Trophoblast cell (in vitro differentiated cells and primary cell): ENCODE data around the gene EFHC1.

ENCODE experiments used
- DNase-seq, 2 donors: peaks; one replicate each; pipeline ENCODE4 v3.0.0-alpha.2; 2016
- H2AFZ ChIP-seq: 2 replicates; pipeline ENCODE4 v1.6.1; 2013; ENCODE audit warnings: low read length, moderate library complexity, mild to moderate bottlenecking; ENCODE audit not compliant: insufficient read depth, poor library complexity
- H2AK5ac ChIP-seq: 2 replicates; pipeline ENCODE4 v1.6.1; 2013; ENCODE audit warnings: mild to moderate bottlenecking, low read length
- H2BK120ac ChIP-seq: 2 replicates; pipeline ENCODE4 v1.6.1; 2013; ENCODE audit warnings: low read length, mild to moderate bottlenecking, moderate library complexity; ENCODE audit not compliant: insufficient read depth, poor library complexity
- H2BK12ac ChIP-seq: 2 replicates; pipeline ENCODE4 v1.6.1; 2013; ENCODE audit warnings: mild to moderate bottlenecking, low read length, moderate library complexity
- H2BK5ac ChIP-seq: 2 replicates; pipeline ENCODE4 v1.6.1; 2013; ENCODE audit warnings: low read length, low read depth, moderate library complexity, mild to moderate bottlenecking; ENCODE audit not compliant: poor library complexity
- H3K14ac ChIP-seq: 2 replicates; pipeline ENCODE4 v1.6.1; 2013; ENCODE audit warnings: mild to moderate bottlenecking, low read length
- H3K18ac ChIP-seq: 2 replicates; pipeline ENCODE4 v1.6.1; 2013; ENCODE audit warnings: mild to moderate bottlenecking, low read length
- H3K23ac ChIP-seq: 2 replicates; pipeline ENCODE4 v1.6.1; 2013; ENCODE audit warnings: low read length
- H3K27ac ChIP-seq: 2 replicates; pipeline ENCODE4 v1.5.1; 2013; ENCODE audit warnings: low read depth, mild to moderate bottlenecking, inconsistent platforms, low read length, moderate library complexity
- H3K27me3 ChIP-seq: 2 replicates; pipeline ENCODE4 v1.6.1; 2013; ENCODE audit warnings: inconsistent platforms, mild to moderate bottlenecking, low read length, moderate library complexity; ENCODE audit not compliant: insufficient read depth
- H3K36me3 ChIP-seq, 2 experiments: 1 replicate in 1 of 2; 2 replicates in 1 of 2; pipeline ENCODE4 v1.6.1; 2013; ENCODE audit warnings: low read length in 2 of 2, mild to moderate bottlenecking in 2 of 2, moderate library complexity in 1 of 2; ENCODE audit not compliant: insufficient read depth in 2 of 2, control insufficient read depth in 1 of 2
- H3K4ac ChIP-seq: 2 replicates; pipeline ENCODE4 v1.6.1; 2013; ENCODE audit warnings: low read depth, mild to moderate bottlenecking, low read length, moderate library complexity
- H3K4me1 ChIP-seq, 2 experiments: 1 replicate in 1 of 2; 2 replicates in 1 of 2; pipeline ENCODE4 v1.6.1; 2013; ENCODE audit warnings: low read length in 2 of 2, mild to moderate bottlenecking in 2 of 2, moderate library complexity in 1 of 2; ENCODE audit not compliant: insufficient read depth in 2 of 2, control insufficient read depth in 1 of 2
- H3K4me2 ChIP-seq: 2 replicates; pipeline ENCODE4 v1.6.1; 2013; ENCODE audit warnings: inconsistent platforms, mild to moderate bottlenecking, low read length, moderate library complexity
- H3K4me3 ChIP-seq: 2 replicates; pipeline ENCODE4 v1.5.1; 2013; ENCODE audit warnings: mild to moderate bottlenecking, low read depth, low read length, inconsistent platforms
- H3K79me1 ChIP-seq: one replicate; pipeline ENCODE4 v1.6.1; 2013; ENCODE audit warnings: low read length
- H3K79me2 ChIP-seq: 2 replicates; pipeline ENCODE4 v1.6.1; 2013; ENCODE audit warnings: low read length, mild to moderate bottlenecking; ENCODE audit not compliant: control insufficient read depth, insufficient read depth, poor library complexity
- H3K9ac ChIP-seq: 2 replicates; pipeline ENCODE4 v1.6.1; 2013; ENCODE audit warnings: mild to moderate bottlenecking, low read length
- H3K9me3 ChIP-seq: 2 replicates; pipeline ENCODE4 v1.6.1; 2013; ENCODE audit warnings: low read depth, mild to moderate bottlenecking, control low read depth, inconsistent platforms, low read length; ENCODE audit not compliant: insufficient read depth
- H4K12ac ChIP-seq: 2 replicates; pipeline ENCODE4 v1.6.1; 2013; ENCODE audit warnings: low read depth, mild to moderate bottlenecking, low read length, moderate library complexity
- H4K8ac ChIP-seq: 2 replicates; pipeline ENCODE4 v1.6.1; 2013; ENCODE audit warnings: low read depth, mild to moderate bottlenecking, low read length, moderate library complexity
- H4K91ac ChIP-seq: one replicate; pipeline ENCODE4 v1.6.1; 2013; ENCODE audit warnings: low read depth, mild to moderate bottlenecking, low read length, moderate library complexity
- WGBS: extraction: QIAGEN DNeasy Blood & Tissue Kit; methylation state at CpG from one replicate; pipeline ENCODE4 v1.1.7; 2013; ENCODE audit warnings: missing lambda C conversion rate; ENCODE audit not compliant: insufficient read length, insufficient coverage; ENCODE audit errors: extremely low coverage; 5-methylcytosine and 5-hydroxymethylcytosine counted together

The EFHC1 gene

DNA sequence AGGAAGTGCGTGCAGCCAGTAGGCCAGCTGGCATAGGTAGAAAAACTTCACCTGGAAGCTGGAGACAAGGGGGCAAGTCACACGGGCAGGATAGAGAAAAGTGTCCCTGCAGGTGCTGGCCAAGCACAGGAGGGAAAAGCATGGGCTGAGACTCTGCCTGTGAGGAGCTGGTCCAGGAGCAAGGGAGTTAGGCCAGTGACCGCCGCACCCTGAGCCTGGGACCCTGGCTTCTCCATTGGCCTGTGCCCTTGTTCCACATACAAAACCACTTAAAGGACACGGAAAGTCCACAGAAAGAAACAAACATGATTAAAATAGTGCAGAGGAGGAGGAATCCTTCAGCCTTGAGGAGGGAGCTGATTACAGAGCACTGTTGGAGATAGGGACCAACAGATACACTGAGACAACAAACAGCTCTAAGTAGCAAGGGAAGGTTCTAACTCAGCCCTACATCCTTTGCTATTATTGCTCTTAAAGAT, 88.2 kb downstream of the EFHC1 start:
- Histone ChIP-seq H4K91ac (no peak overlapping the region), H2AFZ (no peak overlapping the region), H3K4me2 (no peak overlapping the region), H3K18ac (no peak overlapping the region), H3K79me2 (no peaks in the 10 kb centered on the region), H3K23ac (no peak overlapping the region), H3K9me3 (no peaks in the 10 kb centered on the region), H4K8ac (no peak overlapping the region), H3K4me1 (peaks cover 27 to 30% of the 10 kb centered on the region in 2 experiments), H3K4me3 (no peak overlapping the region), H2BK5ac (no peak overlapping the region), H3K79me1 (peaks cover 12% of the 10 kb centered on the region), H3K9ac (no peak overlapping the region), H4K12ac (no peak overlapping the region), H2AK5ac (no peak overlapping the region), H3K14ac (no peak overlapping the region), H2BK12ac (no peak overlapping the region), H3K27me3 (no peaks in the 10 kb centered on the region), H3K27ac (no peak overlapping the region), H3K4ac (no peak overlapping the region), H2BK120ac (no peak overlapping the region), H3K36me3 (peaks cover 30 to 39% of the 10 kb centered on the region in 2 experiments)
- no peak for DNase-seq
- no CpG with 5 or more reads among the region's 5 CpGs for WGBS

DNA sequence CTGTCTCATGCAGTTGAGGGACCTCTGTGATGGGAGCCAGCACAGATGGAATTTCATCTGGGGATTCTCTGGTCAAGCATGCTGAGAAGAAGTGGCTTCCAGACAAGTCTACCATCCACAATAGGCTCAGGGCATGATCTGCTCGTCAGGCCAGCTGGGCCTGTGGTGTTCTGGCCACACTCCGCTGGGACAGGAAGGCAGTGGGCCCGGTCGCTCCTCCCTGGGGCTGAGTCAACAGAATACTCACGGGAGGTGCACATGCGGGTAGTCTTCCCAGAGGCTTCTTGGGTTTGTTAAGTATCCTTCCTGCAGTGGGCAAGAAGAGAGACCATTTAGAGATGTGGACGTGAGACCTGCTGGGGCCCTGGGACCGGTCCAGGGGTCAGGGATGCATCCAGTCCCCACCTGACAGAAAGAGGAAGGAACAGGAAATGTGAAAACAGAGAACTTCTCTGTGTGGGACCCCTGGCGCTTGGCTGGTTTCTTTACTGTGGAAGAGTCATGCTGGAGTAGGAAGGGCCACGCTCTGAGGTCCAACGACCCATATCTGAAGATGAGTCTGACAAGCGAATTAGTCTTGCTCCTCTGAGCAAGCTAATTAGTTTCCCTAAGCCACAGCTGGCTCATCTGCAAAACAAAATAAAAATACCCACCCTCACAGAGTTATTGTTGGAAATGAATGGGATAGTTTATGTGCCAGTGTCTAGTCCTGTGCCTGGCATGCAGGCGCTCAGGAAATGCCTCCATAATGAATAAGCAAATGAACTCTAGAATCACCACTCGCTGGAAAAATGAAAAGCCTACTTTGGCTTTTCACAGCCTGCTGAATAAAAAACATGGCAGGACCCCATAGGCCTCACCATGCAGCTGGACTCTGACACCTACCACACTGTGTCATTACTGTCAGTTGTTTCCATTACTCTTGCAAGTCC, 89.4 kb downstream of the EFHC1 start:
- H3K27ac ChIP-seq, result no peak overlapping the region
- H4K12ac ChIP-seq, result no peak overlapping the region
- H3K9ac ChIP-seq, result no peak overlapping the region
- H3K4me2 ChIP-seq, result no peak overlapping the region
- H2BK12ac ChIP-seq, result no peak overlapping the region
- no peak overlapping the region for H3K23ac ChIP-seq
- no CpG with 5 or more reads among the region's 14 CpGs for WGBS
- H3K79me1 ChIP-seq, result peaks cover 16% of the 10 kb centered on the region
- H3K27me3 ChIP-seq, result no peaks in the 10 kb centered on the region
- no peak overlapping the region for H2BK120ac ChIP-seq
- H4K91ac ChIP-seq, result no peak overlapping the region
- no peak overlapping the region for H2AK5ac ChIP-seq
- no peak overlapping the region for H2BK5ac ChIP-seq
- H3K18ac ChIP-seq, result no peak overlapping the region
- H3K9me3 ChIP-seq, result no peaks in the 10 kb centered on the region
- H3K4me3 ChIP-seq, result no peak overlapping the region
- peaks cover 20 to 22% of the 10 kb centered on the region in 2 experiments for H3K4me1 ChIP-seq
- H3K79me2 ChIP-seq, result no peaks in the 10 kb centered on the region
- peaks cover 29 to 38% of the 10 kb centered on the region in 2 experiments for H3K36me3 ChIP-seq
- H3K14ac ChIP-seq, result no peak overlapping the region
- no peak overlapping the region for H2AFZ ChIP-seq
- no peak overlapping the region for H3K4ac ChIP-seq
- peak; percentile 93 for DNase-seq
- H4K8ac ChIP-seq, result no peak overlapping the region

DNA sequence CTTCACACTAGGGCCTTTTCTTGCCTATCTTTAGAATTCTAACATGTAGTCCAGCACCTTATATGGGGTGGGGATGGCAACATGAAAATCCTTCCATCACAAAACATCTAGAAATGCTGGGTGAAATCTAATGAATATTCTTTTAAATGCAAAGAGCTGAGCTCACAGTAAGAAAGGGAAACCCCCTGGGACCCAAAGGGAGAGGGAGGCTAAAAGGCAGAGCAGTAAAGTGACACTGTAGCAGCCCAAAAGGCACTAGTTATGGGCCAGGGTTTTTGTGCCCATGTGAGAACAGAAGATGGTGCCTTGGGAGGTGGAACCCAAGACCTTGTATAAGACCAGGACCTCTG, 90.0 kb downstream of the EFHC1 start:
- no peak overlapping the region for H4K12ac ChIP-seq
- no peak overlapping the region for H3K4me2 ChIP-seq
- no peak overlapping the region for H2BK12ac ChIP-seq
- peaks cover 16% of the 10 kb centered on the region for H3K79me1 ChIP-seq
- H3K18ac ChIP-seq, result no peak overlapping the region
- no peak overlapping the region for H3K4me3 ChIP-seq
- H2AK5ac ChIP-seq, result no peak overlapping the region
- DNase-seq, result no peak
- no peak overlapping the region for H3K14ac ChIP-seq
- no peak overlapping the region for H4K8ac ChIP-seq
- no peaks in the 10 kb centered on the region for H3K27me3 ChIP-seq
- H2AFZ ChIP-seq, result no peak overlapping the region
- H3K79me2 ChIP-seq, result no peaks in the 10 kb centered on the region
- H3K36me3 ChIP-seq, result peaks cover 26 to 33% of the 10 kb centered on the region in 2 experiments
- no peak overlapping the region for H2BK120ac ChIP-seq
- H3K27ac ChIP-seq, result no peak overlapping the region
- peaks cover 21 to 26% of the 10 kb centered on the region in 2 experiments for H3K4me1 ChIP-seq
- H3K9me3 ChIP-seq, result no peaks in the 10 kb centered on the region
- H4K91ac ChIP-seq, result no peak overlapping the region
- no peak overlapping the region for H3K4ac ChIP-seq
- H3K9ac ChIP-seq, result no peak overlapping the region
- no peak overlapping the region for H2BK5ac ChIP-seq
- H3K23ac ChIP-seq, result no peak overlapping the region

DNA sequence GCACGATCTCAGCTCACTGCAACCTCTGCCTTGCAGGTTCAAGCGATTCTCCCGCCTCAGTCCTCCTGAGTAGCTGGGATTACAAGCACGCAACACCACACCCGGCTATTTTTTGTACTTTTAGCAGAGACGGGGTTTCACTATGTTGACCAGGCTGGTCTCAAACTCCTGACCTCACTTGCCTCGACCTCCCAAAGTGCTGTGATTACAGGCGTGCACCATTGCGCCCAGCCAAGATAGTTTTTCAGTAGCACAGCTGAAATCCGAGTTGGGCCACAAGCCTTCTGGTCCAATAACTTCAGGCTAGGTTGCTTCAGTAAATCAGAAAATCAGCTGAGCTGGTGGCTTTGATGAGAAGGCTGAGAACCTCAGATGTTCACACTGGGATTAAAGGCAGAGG, 91.0 kb downstream of the EFHC1 start:
- Histone ChIP-seq H3K9ac (no peak overlapping the region), H2BK12ac (peak overlapping the region; percentile 9), H3K4me2 (no peak overlapping the region), H3K27ac (peak overlapping the region; percentile 90), H3K9me3 (no peaks in the 10 kb centered on the region), H4K91ac (peak overlapping the region; percentile 70), H3K27me3 (no peaks in the 10 kb centered on the region), H4K12ac (no peak overlapping the region), H3K4me1 (peaks cover 21 to 28% of the 10 kb centered on the region in 2 experiments), H3K18ac (no peak overlapping the region), H2AK5ac (peak overlapping the region; percentile 4), H3K23ac (no peak overlapping the region), H2BK5ac (peak overlapping the region; percentile 71), H3K4me3 (no peak overlapping the region), H2BK120ac (peak overlapping the region; percentile 52), H3K4ac (no peak overlapping the region), H2AFZ (no peak overlapping the region), H3K14ac (peak overlapping the region; percentile 35), H3K36me3 (peaks cover 17 to 26% of the 10 kb centered on the region in 2 experiments), H3K79me2 (no peaks in the 10 kb centered on the region), H3K79me1 (peaks cover 16% of the 10 kb centered on the region), H4K8ac (peak overlapping the region; percentile 40)
- WGBS, result no CpG with 5 or more reads among the region's 10 CpGs
- DNase-seq, result no peak
